HCT116 (cell line): ENCODE results near the gene MAP1LC3B. TPM values are rescaled to one million over a fixed set of nuclear protein-coding genes. Genes with fewer than 3 reads are reported as not detected.

Experiments
- ATAC-seq: fragments of 200-7000 bp; cut with Tn5 transposase; 2 replicates; pipeline ENCODE4 v1.9.1; 2020; ENCODE audit warnings: mild to moderate bottlenecking, moderate library complexity
- BruUV-seq: library from RNA; stranded (reverse); fragments of 400-500 nt; replicated peaks from 2 replicates; lab custom pipeline; 2021; lab: Mats Ljungman, UMichigan
- CTCF ChIA-PET: fragments of 300-600 bp; sonication (Branson Sonifier 250); formaldehyde crosslinking; loops from one replicate; lab custom pipeline; 2021; ENCODE audit warnings: antibody characterized with exemption; lab: Charles Lee
- POLR2A ChIA-PET: fragments of 300-600, 350-600 bp; sonication (Branson Sonifier 250); formaldehyde crosslinking; loops from one replicate; lab custom pipeline; 2021; ENCODE audit warnings: antibody characterized with exemption; lab: Charles Lee
- RAD21 ChIA-PET, 2 experiments: fragments of 300-600 bp; sonication (Branson Sonifier 250); formaldehyde crosslinking; loops; one replicate each; lab custom pipeline; 2023; ENCODE audit warnings: low total read pairs in 2 of 2; ENCODE audit not compliant: uncharacterized antibody in 2 of 2, unreplicated experiment in 2 of 2, low non-redundant PET in 1 of 2; lab: Charles Lee
- DNase-seq: peaks from one replicate; pipeline ENCODE4 v3.0.0-alpha.2; 2010; ENCODE audit warnings: low read depth, low spot score
- H2AFZ ChIP-seq: fragments of 200-600 bp; shearing (Covaris generic), sonication (generic); 2 replicates; pipeline ENCODE4 v1.6.1; 2017; ENCODE audit warnings: low read depth, mixed run types, mixed read lengths, antibody characterized with exemption, low read length; ENCODE audit not compliant: poor library complexity, severe bottlenecking
- H3K27ac ChIP-seq: 2 replicates; pipeline ENCODE4 v1.5.1; 2012; ENCODE audit warnings: low read depth, low read length
- H3K27me3 ChIP-seq: fragments of 200-600 bp; sonication (generic); 2 replicates; pipeline ENCODE4 v1.6.1; 2016; ENCODE audit warnings: mixed run types, low read length, mixed read lengths; ENCODE audit not compliant: insufficient read depth
- H3K36me3 ChIP-seq, 2 experiments: fragments of 200-500 bp in 1 of 2; fragments of 200-600 bp in 1 of 2; sonication (Bioruptor generic) in 1 of 2; sonication (generic) in 1 of 2; 2 replicates each; pipeline versions ENCODE4 v1.5.1 to v1.6.1; 2014 to 2016; ENCODE audit warnings: low read length in 2 of 2, inconsistent platforms in 1 of 2, mixed read lengths in 1 of 2, mixed run types in 1 of 2; ENCODE audit not compliant: insufficient read depth in 2 of 2, control insufficient read depth in 1 of 2
- H3K4me1 ChIP-seq, 2 experiments: fragments of 200-600 bp in 1 of 2; sonication (generic) in 1 of 2; 2 replicates each; pipeline versions ENCODE4 v1.5.1 to v1.6.1; 2012 to 2017; ENCODE audit warnings: low read length in 2 of 2, inconsistent platforms in 1 of 2, mild to moderate bottlenecking in 1 of 2, mixed read lengths in 1 of 2, mixed run types in 1 of 2, moderate library complexity in 1 of 2; ENCODE audit not compliant: insufficient read depth in 2 of 2, control insufficient read depth in 1 of 2
- H3K4me2 ChIP-seq: fragments of 200-600 bp; sonication (generic); 2 replicates; pipeline ENCODE4 v1.6.1; 2017; ENCODE audit warnings: mixed run types, low read length, mixed read lengths
- H3K4me3 ChIP-seq, 2 experiments: fragments of 200-600 bp in 1 of 2; sonication (generic) in 1 of 2; replicated peaks in 1 of 2; 2 replicates each; pipeline ENCODE4 v1.5.1; 2011 to 2016; ENCODE audit warnings: low read length in 2 of 2, control low read depth in 1 of 2, low read depth in 1 of 2, mild to moderate bottlenecking in 1 of 2, mixed read lengths in 1 of 2, mixed run types in 1 of 2
- H3K79me2 ChIP-seq: fragments of 200-600 bp; sonication (generic); 2 replicates; pipeline ENCODE4 v1.6.1; 2017; ENCODE audit warnings: mild to moderate bottlenecking, mixed run types, low read length, moderate library complexity, mixed read lengths; ENCODE audit not compliant: insufficient read depth
- H3K9ac ChIP-seq: fragments of 200-600 bp; sonication (generic); 2 replicates; pipeline ENCODE4 v1.6.1; 2016; ENCODE audit warnings: low read length, mixed read lengths
- H3K9me2 ChIP-seq: fragments of 200-600 bp; sonication (generic), shearing (Covaris generic); 2 replicates; pipeline ENCODE4 v1.6.1; 2017; ENCODE audit warnings: mixed run types, mild to moderate bottlenecking, moderate library complexity; ENCODE audit not compliant: insufficient read depth
- H3K9me3 ChIP-seq, 2 experiments: fragments of 200-500 bp in 1 of 2; fragments of 200-600 bp in 1 of 2; sonication (Bioruptor generic) in 1 of 2; sonication (generic) in 1 of 2; 2 replicates each; pipeline ENCODE4 v1.6.1; 2014 to 2017; ENCODE audit warnings: low read length in 2 of 2, mixed read lengths in 2 of 2, inconsistent platforms in 1 of 2, low read depth in 1 of 2, mild to moderate bottlenecking in 1 of 2, mixed run types in 1 of 2, moderate library complexity in 1 of 2; ENCODE audit not compliant: control insufficient read depth in 1 of 2, insufficient read depth in 1 of 2
- H4K20me1 ChIP-seq: fragments of 200-600 bp; sonication (generic), shearing (Covaris generic); 2 replicates; pipeline ENCODE4 v1.6.1; 2017; ENCODE audit warnings: mixed run types, mild to moderate bottlenecking, moderate library complexity; ENCODE audit not compliant: insufficient read depth
- CEBPB ChIP-seq: IDR thresholded peaks from 2 replicates; pipeline ENCODE4 v1.6.1; 2012; ENCODE audit warnings: low read depth
- CTCF ChIP-seq, 3 experiments: fragments of 200-600 bp in 1 of 3; sonication (generic) in 1 of 3; IDR thresholded peaks in 2 of 3; conservative IDR thresholded peaks in 1 of 3; 2 replicates each; pipeline ENCODE4 v1.5.1; 2012 to 2017; ENCODE audit warnings: low read depth in 2 of 3, low read length in 2 of 3, antibody characterized with exemption in 1 of 3, borderline replicate concordance in 1 of 3, control low read depth in 1 of 3, mild to moderate bottlenecking in 1 of 3, mixed read lengths in 1 of 3, mixed run types in 1 of 3, moderate library complexity in 1 of 3; ENCODE audit not compliant: insufficient read depth in 1 of 3
- ELF1 ChIP-seq: IDR thresholded peaks from 2 replicates; pipeline ENCODE4 v1.6.1; 2012; ENCODE audit warnings: low read depth, borderline replicate concordance
- EZH2phosphoT487 ChIP-seq: fragments of 200-600 bp; IDR thresholded peaks from 2 replicates; pipeline ENCODE4 v1.6.1; 2018; ENCODE audit warnings: antibody characterized with exemption, borderline replicate concordance
- SIN3A ChIP-seq: IDR thresholded peaks from 2 replicates; pipeline ENCODE4 v1.6.1; 2012; ENCODE audit warnings: low read depth
- SRF ChIP-seq: IDR thresholded peaks from 2 replicates; pipeline ENCODE4 v1.6.1; 2012; ENCODE audit warnings: low read depth
- TCF7L2 ChIP-seq: IDR thresholded peaks from 2 replicates; pipeline ENCODE4 v1.7.0; 2011; ENCODE audit warnings: borderline replicate concordance, inconsistent platforms; ENCODE audit not compliant: insufficient read depth, insufficient read length; ENCODE audit errors: extremely low read depth
- ZNF274 ChIP-seq: fragments of 200-500 bp; sonication (Bioruptor generic); IDR thresholded peaks from 2 replicates; pipeline ENCODE4 v1.6.1; 2014; ENCODE audit warnings: mild to moderate bottlenecking, low read depth, low read length, inconsistent platforms
- intact Hi-C: fragments of 100-400 bp; cut with micrococcal nuclease; formaldehyde crosslinking; loops from 2 replicates; pipeline ENCODE4 v1.10.0; 2022
- total RNA-seq: library from RNA; stranded (reverse); gene quantifications from one replicate; pipeline ENCODE4 v1.2.1, GENCODE V29; 2021; ENCODE audit not compliant: unreplicated experiment

The MAP1LC3B gene
- total RNA-seq, 1 experiment from 2014 or later, result 93.8 TPM

- peaks cover 10% of the 10 kb centered on the region; the same call in 1 of the 2 replicates for H4K20me1 ChIP-seq
- DNase-seq, result no peak
- intact Hi-C loops, result no loop called here
- TF ChIP-seq TCF7L2 (no peak), ELF1 (no peak), SRF (no peak), CTCF (IDR thresholded peaks at IDR 0.05 in 2 of 3, conservative IDR thresholded peaks at IDR 0.05 in 1 of 3; ENCODE audit: borderline replicate concordance in 1 of 3, insufficient read depth in 1 of 3, low read depth in 2 of 3, low read length in 2 of 3) (no peak), SIN3A (no peak), CEBPB (no peak), ZNF274 (no peak), EZH2phosphoT487 (no peak)
- TF ChIP-seq, all 23 proteins: peak for 0
- H3K9ac ChIP-seq, result no peak overlapping the region
- no peak overlapping the region for H3K27ac ChIP-seq
- ATAC-seq, result no peak
- H3K9me2 ChIP-seq, result no peaks in the 10 kb centered on the region
- ChIA-PET CTCF (interaction anchor here (1.0 to 1.2 kb wide), 2 partner anchors 11 to 196 kb away, joined by 3 to 4 read pairs; no protein-coding TSS in a partner anchor), POLR2A (no interaction called here), RAD21 (no interaction called here)
- H3K4me3 ChIP-seq, result no peak overlapping the region
- H3K27me3 ChIP-seq, result no peaks in the 10 kb centered on the region
- H3K4me1 ChIP-seq, result no peaks in the 10 kb centered on the region
- H2AFZ ChIP-seq, result no peak overlapping the region
- no peaks in the 10 kb centered on the region for H3K36me3 ChIP-seq
- peaks cover 46% of the 10 kb centered on the region for H3K79me2 ChIP-seq
- BruUV-seq, result no TSS peak
- no peaks in the 10 kb centered on the region for H3K9me3 ChIP-seq
- no peak overlapping the region for H3K4me2 ChIP-seq
These were observed 47.8 kb downstream of the MAP1LC3B start for GRCh38 chr16:87439926-87440325.
